HG02973 (cell line): ENCODE measurements around the gene CPSF4.
"Not testable (repeated sequence)": the region's sequence is repeated elsewhere in the genome, so short reads cannot be mapped to it uniquely, and the experiment has no call there.

Experiments
- ATAC-seq: cut with Tn5 transposase; IDR thresholded peaks from one replicate; pipeline ENCODE4 v1.9.1; 2021; ENCODE audit warnings: moderate library complexity; ENCODE audit not compliant: unreplicated experiment

CPSF4 gene

GRCh38 chr7:99408379-99409191 is 30.2 kb upstream of the CPSF4 start, which contains the start of the genes BUD31 and PDAP1:
Gene BUD31 (plus strand): TSS chr7:99408969. CDS start chr7:99411093, 2,124 bp downstream.
Gene PDAP1 (minus strand): TSS chr7:99408597. CDS start chr7:99408548, 49 bp downstream.
- ATAC-seq, result peak; percentile 73

- peak; percentile 10 for ATAC-seq
Observed at GRCh38 chr7:99409192-99409572, 29.6 kb upstream of the CPSF4 start.

- no peak for ATAC-seq
Observed at GRCh38 chr7:99409806-99410205, 28.9 kb upstream of the CPSF4 start.

- ATAC-seq, result no peak
Observed at GRCh38 chr7:99410635-99411034, 28.1 kb upstream of the CPSF4 start.

GRCh38 chr7:99415513-99416127 is 23.1 kb upstream of the CPSF4 start:
- ATAC-seq, result not testable (repeated sequence)

GRCh38 chr7:99418260-99418659 is 20.5 kb upstream of the CPSF4 start:
- ATAC-seq, result no peak

GRCh38 chr7:99419323-99420021 is 19.3 kb upstream of the CPSF4 start:
- ATAC-seq, result no peak

GRCh38 chr7:99420213-99420612 is 18.5 kb upstream of the CPSF4 start:
- ATAC-seq, result no peak

- ATAC-seq, result no peak
Observed at GRCh38 chr7:99420986-99421385, 17.8 kb upstream of the CPSF4 start.

- no peak for ATAC-seq
Observed at GRCh38 chr7:99422186-99422585, 16.6 kb upstream of the CPSF4 start.

GRCh38 chr7:99422625-99423024 is 16.1 kb upstream of the CPSF4 start:
- ATAC-seq, result no peak

GRCh38 chr7:99424932-99425730 is 13.6 kb upstream of the CPSF4 start:
- ATAC-seq, result no peak

- ATAC-seq, result no peak
Observed at GRCh38 chr7:99428972-99429566, 9.7 kb upstream of the CPSF4 start.

- ATAC-seq, result no peak
Observed at GRCh38 chr7:99429756-99430155, 9.0 kb upstream of the CPSF4 start.

- not testable (repeated sequence) for ATAC-seq
Observed at GRCh38 chr7:99431756-99432540, 6.8 kb upstream of the CPSF4 start.

- ATAC-seq, result no peak
Observed at GRCh38 chr7:99433158-99433557, 5.6 kb upstream of the CPSF4 start.

GRCh38 chr7:99437946-99438572 is 684 bp upstream of the CPSF4 start:
- ATAC-seq, result no peak

GRCh38 chr7:99440195-99440594 is 1.5 kb downstream of the CPSF4 start:
- ATAC-seq, result no peak

GRCh38 chr7:99446096-99446495 is 7.4 kb downstream of the CPSF4 start:
- ATAC-seq, result no peak
